Measurements from ENCODE around the gene TAX1BP1.

DNA sequence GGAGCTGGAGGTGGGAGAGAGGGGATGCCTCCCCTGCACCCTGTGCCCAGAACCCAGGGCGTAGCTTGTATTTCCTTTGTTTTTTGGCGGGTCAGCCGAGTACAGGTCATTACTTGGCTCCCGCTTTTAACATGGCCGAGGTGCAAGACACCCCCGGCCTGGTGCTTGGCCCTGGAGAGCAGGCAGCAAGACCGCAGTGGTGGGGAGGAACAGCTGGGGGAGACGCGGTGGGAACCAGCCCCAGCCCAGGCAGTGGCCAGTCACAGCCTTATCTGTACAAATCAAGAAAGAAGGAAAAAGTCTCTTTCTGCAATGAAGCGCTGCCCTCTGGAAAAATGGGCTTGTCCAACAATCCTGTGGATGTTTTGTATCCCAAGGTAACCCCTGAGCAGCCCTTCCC, 99.1 kb downstream of the TAX1BP1 start:
- TF ChIP-seq, protein P1, sequence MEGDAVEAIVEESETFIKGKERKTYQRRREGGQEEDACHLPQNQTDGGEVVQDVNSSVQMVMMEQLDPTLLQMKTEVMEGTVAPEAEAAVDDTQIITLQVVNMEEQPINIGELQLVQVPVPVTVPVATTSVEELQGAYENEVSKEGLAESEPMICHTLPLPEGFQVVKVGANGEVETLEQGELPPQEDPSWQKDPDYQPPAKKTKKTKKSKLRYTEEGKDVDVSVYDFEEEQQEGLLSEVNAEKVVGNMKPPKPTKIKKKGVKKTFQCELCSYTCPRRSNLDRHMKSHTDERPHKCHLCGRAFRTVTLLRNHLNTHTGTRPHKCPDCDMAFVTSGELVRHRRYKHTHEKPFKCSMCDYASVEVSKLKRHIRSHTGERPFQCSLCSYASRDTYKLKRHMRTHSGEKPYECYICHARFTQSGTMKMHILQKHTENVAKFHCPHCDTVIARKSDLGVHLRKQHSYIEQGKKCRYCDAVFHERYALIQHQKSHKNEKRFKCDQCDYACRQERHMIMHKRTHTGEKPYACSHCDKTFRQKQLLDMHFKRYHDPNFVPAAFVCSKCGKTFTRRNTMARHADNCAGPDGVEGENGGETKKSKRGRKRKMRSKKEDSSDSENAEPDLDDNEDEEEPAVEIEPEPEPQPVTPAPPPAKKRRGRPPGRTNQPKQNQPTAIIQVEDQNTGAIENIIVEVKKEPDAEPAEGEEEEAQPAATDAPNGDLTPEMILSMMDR (IDR thresholded peaks at IDR 0.05), result no peak
- TF ChIP-seq POLR2A (IDR thresholded peaks at IDR 0.05), result no peak
